HepG2 (cell line): ENCODE results near the gene TBL3. TPM values are rescaled to one million over a fixed set of nuclear protein-coding genes. Genes with fewer than 3 reads are reported as not detected.
A peak's percentile ranks its signal among the peaks of the same experiment; 100 is the strongest.

Experiments
- ATF4 ChIP-seq, 2 experiments: fragments of 450-650 bp in 1 of 2; sonication (generic) in 1 of 2; formaldehyde crosslinking; IDR thresholded peaks; 2 replicates each; pipeline versions ENCODE4 v1.5.0 to v1.8.0; 2020 to 2022; ENCODE audit warnings: mild to moderate bottlenecking in 1 of 2, missing genetic modification reagents in 1 of 2
- CBX2 ChIP-seq, 2 experiments: fragments of 200-600 bp in 1 of 2; sonication (generic); formaldehyde crosslinking in 1 of 2; IDR thresholded peaks; 2 replicates each; pipeline versions ENCODE4 v1.7.0 to v1.8.1; 2018 to 2022; ENCODE audit warnings: low read depth in 2 of 2, low read length in 1 of 2, mild to moderate bottlenecking in 1 of 2, missing genetic modification reagents in 1 of 2
- CERS6 ChIP-seq: sonication (generic); formaldehyde crosslinking; IDR thresholded peaks from 2 replicates; pipeline ENCODE4 v1.5.0; 2020; ENCODE audit warnings: missing genetic modification reagents
- HDAC2 ChIP-seq: sonication (generic); formaldehyde crosslinking; IDR thresholded peaks from 2 replicates; pipeline ENCODE4 v1.4.0; 2020; ENCODE audit warnings: missing genetic modification reagents
- HNF4A ChIP-seq: sonication (generic); formaldehyde crosslinking; IDR thresholded peaks from 2 replicates; pipeline ENCODE4 v1.4.0; 2020; ENCODE audit warnings: missing genetic modification reagents
- HNRNPUL1 ChIP-seq: fragments of 200-400 bp; formaldehyde crosslinking; IDR thresholded peaks from 2 replicates; pipeline ENCODE4 v1.6.1; 2017; ENCODE audit warnings: low read depth, mild to moderate bottlenecking, low read length, moderate library complexity
- IKZF5 ChIP-seq: IDR thresholded peaks from 2 replicates; pipeline ENCODE4 v1.6.1; 2018; ENCODE audit warnings: missing genetic modification reagents, mild to moderate bottlenecking, missing compliant biosample characterization
- POLR2AphosphoS2 ChIP-seq: IDR thresholded peaks from 2 replicates; pipeline ENCODE4 v1.6.1; 2011; ENCODE audit warnings: low read depth, low read length, improper control_type of control experiment
- SMC3 ChIP-seq: IDR thresholded peaks from 2 replicates; pipeline ENCODE4 v1.6.1; 2011; ENCODE audit warnings: low read length, improper control_type of control experiment
- ZBTB34 ChIP-seq: sonication (generic); formaldehyde crosslinking; IDR thresholded peaks from 2 replicates; pipeline ENCODE4 v1.8.0; 2022; ENCODE audit warnings: mild to moderate bottlenecking, missing genetic modification reagents
- ZFP36 ChIP-seq: fragments of 150-350 bp; IDR thresholded peaks from 2 replicates; pipeline ENCODE4 v1.6.1; 2018; ENCODE audit warnings: borderline replicate concordance, low read length, low read depth; ENCODE audit not compliant: partially characterized antibody
- ZNF225 ChIP-seq: sonication (generic); formaldehyde crosslinking; IDR thresholded peaks from 2 replicates; pipeline ENCODE4 v1.4.0; 2020; ENCODE audit warnings: mild to moderate bottlenecking, missing genetic modification reagents
- ZNF446 ChIP-seq: sonication (generic); formaldehyde crosslinking; IDR thresholded peaks from 2 replicates; pipeline ENCODE4 v1.5.0; 2020; ENCODE audit warnings: mild to moderate bottlenecking, missing genetic modification reagents
- ZNF543 ChIP-seq: sonication (generic); formaldehyde crosslinking; IDR thresholded peaks from 2 replicates; pipeline ENCODE4 v1.4.0; 2020; ENCODE audit warnings: mild to moderate bottlenecking, missing genetic modification reagents
- ZNF569 ChIP-seq: sonication (generic); formaldehyde crosslinking; IDR thresholded peaks from 2 replicates; pipeline ENCODE4 v1.5.0; 2020; ENCODE audit warnings: mild to moderate bottlenecking, missing genetic modification reagents, moderate library complexity, borderline replicate concordance
- ZNF710 ChIP-seq: sonication (generic); formaldehyde crosslinking; IDR thresholded peaks from 2 replicates; pipeline ENCODE4 v1.5.0; 2020; ENCODE audit warnings: mild to moderate bottlenecking, missing genetic modification reagents, borderline replicate concordance
- ZNF768 ChIP-seq: sonication (generic); formaldehyde crosslinking; IDR thresholded peaks from 2 replicates; pipeline ENCODE4 v1.4.0; 2020; ENCODE audit warnings: missing genetic modification reagents
- ZNF800 ChIP-seq: sonication (generic); formaldehyde crosslinking; IDR thresholded peaks from 2 replicates; pipeline ENCODE4 v1.4.0; 2020; ENCODE audit warnings: missing genetic modification reagents
- ZNF816 ChIP-seq: sonication (generic); formaldehyde crosslinking; IDR thresholded peaks from 2 replicates; pipeline ENCODE4 v1.8.0; 2022; ENCODE audit warnings: missing genetic modification reagents, mild to moderate bottlenecking, borderline replicate concordance
- polyA plus RNA-seq, 8 experiments: library from polyadenylated mRNA; depleted of rRNA in 3 of 8; stranded (reverse) in 7 of 8; unstranded in 1 of 8; fragments of >200 nt; fragmentation: Illumina TruSeq in 4 of 8; extraction: Trizol in 4 of 8; gene quantifications; 2 replicates each; pipeline versions ENCODE4 v1.2.1 to v1.2.3, GENCODE V29; 2011 to 2016; ENCODE audit warnings: low read depth in 4 of 8, missing spikeins in 1 of 8, mixed read lengths in 1 of 8; ENCODE audit not compliant: insufficient read depth in 1 of 8
- total RNA-seq, 5 experiments: library from RNA; depleted of rRNA; stranded (reverse); fragments of >200 nt; fragmentation: Illumina TruSeq; extraction: Trizol; gene quantifications; 2 replicates each; pipeline ENCODE4 v1.2.3, GENCODE V29; 2016; ENCODE audit warnings: low read depth in 1 of 5

The TBL3 gene
- total and polyA plus RNA-seq, 2 of the 13 experiments (the other 11 are each of a cell fraction or from before 2014, with no cell fraction given) = 16.8 to 38.0 TPM

- TF ChIP-seq ZNF800 (CRISPR knock-in tag) (peak; percentile 79; the same call in 1 of the 2 replicates), HNF4A (CRISPR knock-in tag) (0 out of 2 replicates have a peak, but pooled peaks have one; percentile 6), ZFP36 (no peak), ZNF225 (CRISPR knock-in tag) (no peak; the same call in 1 of the 2 replicates), ATF4 (CRISPR knock-in tag; IDR thresholded peaks at IDR 0.05) (no peak), CERS6 (no peak), ZNF446 (CRISPR knock-in tag) (peak; percentile 52; the same call in 1 of the 2 replicates), ZNF543 (CRISPR knock-in tag) (no peak), HNRNPUL1 (no peak), ZNF569 (no peak), ZNF816 (CRISPR knock-in tag) (no peak), IKZF5 (peak; percentile 77), ZNF710 (peak; percentile 50; the same call in 1 of the 2 replicates), CBX2 (IDR thresholded peaks at IDR 0.05; ENCODE audit: low read depth, low read length) (no peak), CBX2 (CRISPR knock-in tag; IDR thresholded peaks at IDR 0.05; ENCODE audit: low read depth) (no peak), POLR2AphosphoS2 (peak; percentile 95), SMC3 (no peak), ZNF768 (CRISPR knock-in tag) (peak; percentile 52), HDAC2 (peak; percentile 16), ZBTB34 (no peak)
Measured at GRCh38 chr16:1964506-1965395, 7.1 kb upstream of the TBL3 start, which contains the start of gene RPS2 (continued).
